Smooth muscle cell (in vitro differentiated cells): ENCODE data around the gene MYADM. TPM values are rescaled to one million over a fixed set of nuclear protein-coding genes. Genes with fewer than 3 reads are reported as not detected.
A peak's percentile ranks its signal among the peaks of the same experiment; 100 is the strongest.

Experiments
- DNase-seq: peaks from one replicate; lab custom pipeline; 2025; ENCODE audit not compliant: unreplicated experiment; lab: John Stamatoyannopoulos, UW
- H2AFZ ChIP-seq: fragments of 200-600 bp; sonication (generic); 2 replicates; pipeline ENCODE4 v1.6.0; 2016; ENCODE audit warnings: antibody characterized with exemption, low read depth, mild to moderate bottlenecking
- H3F3A ChIP-seq: fragments of 200-600 bp; sonication (generic); 2 replicates; pipeline ENCODE4 v1.6.0; 2017; ENCODE audit warnings: antibody characterized with exemption, low read depth
- H3K27ac ChIP-seq: fragments of 200-600 bp; sonication (generic); 2 replicates; pipeline ENCODE4 v1.5.1; 2016; ENCODE audit warnings: low read depth, mild to moderate bottlenecking
- H3K27me3 ChIP-seq: fragments of 200-600 bp; sonication (generic); 2 replicates; pipeline ENCODE4 v1.6.1; 2016; ENCODE audit warnings: low read depth, mild to moderate bottlenecking
- H3K36me3 ChIP-seq: fragments of 200-600 bp; sonication (generic); 2 replicates; pipeline ENCODE4 v1.5.1; 2016; ENCODE audit warnings: low read depth
- H3K4me1 ChIP-seq: fragments of 200-600 bp; sonication (generic); 2 replicates; pipeline ENCODE4 v1.5.1; 2016; ENCODE audit warnings: low read depth
- H3K4me2 ChIP-seq: fragments of 200-600 bp; sonication (generic); 2 replicates; pipeline ENCODE4 v1.6.0; 2016; ENCODE audit warnings: mild to moderate bottlenecking
- H3K4me3 ChIP-seq: fragments of 200-600 bp; sonication (generic); 2 replicates; pipeline ENCODE4 v1.5.1; 2016; ENCODE audit warnings: mild to moderate bottlenecking
- H3K79me2 ChIP-seq: fragments of 200-600 bp; sonication (generic); 2 replicates; pipeline ENCODE4 v1.6.0; 2016; ENCODE audit warnings: low read depth, mild to moderate bottlenecking
- H3K9ac ChIP-seq: fragments of 200-600 bp; sonication (generic); 2 replicates; pipeline ENCODE4 v1.6.0; 2016; ENCODE audit warnings: low read depth
- H3K9me3 ChIP-seq: fragments of 200-600 bp; sonication (generic); replicated peaks from 2 replicates; pipeline ENCODE4 v1.5.1; 2016; ENCODE audit warnings: low read depth
- H4K20me1 ChIP-seq: fragments of 200-600 bp; sonication (generic); 2 replicates; pipeline ENCODE4 v1.6.0; 2016; ENCODE audit warnings: low read depth
- WGBS: methylation state at CpG from one replicate; pipeline ENCODE4 v1.1.7; 2016; ENCODE audit warnings: low lambda C conversion rate; 5-methylcytosine and 5-hydroxymethylcytosine counted together
- polyA plus RNA-seq: library from polyadenylated mRNA; unstranded; fragments of >200 nt; fragmentation: Nextera tagmentation; extraction: Ambion mirVana; gene quantifications from 2 replicates; pipeline ENCODE4 v1.2.1, GENCODE V29; 2016
- total RNA-seq: library from RNA; depleted of rRNA; stranded (reverse); fragments of >200 nt; gene quantifications from 2 replicates; pipeline ENCODE4 v1.2.3, GENCODE V29; 2014
- TF ChIP-seq, protein P1 (sequence below): fragments of 200-600 bp; sonication (generic); IDR thresholded peaks from 2 replicates; pipeline ENCODE4 v1.5.1; 2017; ENCODE audit warnings: borderline replicate concordance, mild to moderate bottlenecking, antibody characterized with exemption; ENCODE audit not compliant: insufficient read depth, poor library complexity, severe bottlenecking

Gene MYADM
- total and polyA plus RNA-seq, 2 experiments from 2014 or later: 97.6 to 193 TPM

DNA sequence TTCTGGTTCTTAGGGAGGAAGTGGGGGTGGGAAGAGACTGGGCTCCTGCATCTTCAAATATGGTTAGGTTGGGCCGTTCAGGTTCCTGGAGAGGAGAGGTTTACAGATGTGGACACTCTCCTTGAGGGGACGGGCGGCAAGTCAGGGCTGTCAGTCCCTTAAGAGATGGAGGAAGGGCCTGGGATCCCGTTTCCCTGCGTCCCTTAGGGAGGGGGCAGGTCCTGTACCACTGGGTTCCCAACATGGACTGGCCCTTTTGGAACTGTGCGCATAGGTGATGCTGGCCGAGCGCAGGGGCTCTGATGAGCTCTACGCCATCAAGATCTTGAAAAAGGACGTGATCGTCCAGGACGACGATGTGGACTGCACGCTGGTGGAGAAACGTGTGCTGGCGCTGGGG is 30.5 kb downstream of the MYADM start:
- Histone ChIP-seq H4K20me1 (no peaks in the 10 kb centered on the region), H3K27ac (no peak overlapping the region), H3K36me3 (no peaks in the 10 kb centered on the region), H3K4me1 (no peaks in the 10 kb centered on the region), H3K4me2 (no peak overlapping the region), H3F3A (no peaks in the 10 kb centered on the region), H3K79me2 (no peaks in the 10 kb centered on the region), H3K27me3 (peaks cover 17% of the 10 kb centered on the region), H3K9ac (no peak overlapping the region), H2AFZ (no peak overlapping the region), H3K9me3 (no peaks in the 10 kb centered on the region), H3K4me3 (no peak overlapping the region)
- TF ChIP-seq, protein P1, sequence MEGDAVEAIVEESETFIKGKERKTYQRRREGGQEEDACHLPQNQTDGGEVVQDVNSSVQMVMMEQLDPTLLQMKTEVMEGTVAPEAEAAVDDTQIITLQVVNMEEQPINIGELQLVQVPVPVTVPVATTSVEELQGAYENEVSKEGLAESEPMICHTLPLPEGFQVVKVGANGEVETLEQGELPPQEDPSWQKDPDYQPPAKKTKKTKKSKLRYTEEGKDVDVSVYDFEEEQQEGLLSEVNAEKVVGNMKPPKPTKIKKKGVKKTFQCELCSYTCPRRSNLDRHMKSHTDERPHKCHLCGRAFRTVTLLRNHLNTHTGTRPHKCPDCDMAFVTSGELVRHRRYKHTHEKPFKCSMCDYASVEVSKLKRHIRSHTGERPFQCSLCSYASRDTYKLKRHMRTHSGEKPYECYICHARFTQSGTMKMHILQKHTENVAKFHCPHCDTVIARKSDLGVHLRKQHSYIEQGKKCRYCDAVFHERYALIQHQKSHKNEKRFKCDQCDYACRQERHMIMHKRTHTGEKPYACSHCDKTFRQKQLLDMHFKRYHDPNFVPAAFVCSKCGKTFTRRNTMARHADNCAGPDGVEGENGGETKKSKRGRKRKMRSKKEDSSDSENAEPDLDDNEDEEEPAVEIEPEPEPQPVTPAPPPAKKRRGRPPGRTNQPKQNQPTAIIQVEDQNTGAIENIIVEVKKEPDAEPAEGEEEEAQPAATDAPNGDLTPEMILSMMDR: no peak
- 11% methylated on average over 15 of the region's 16 CpGs for WGBS
- no peak for DNase-seq

DNA sequence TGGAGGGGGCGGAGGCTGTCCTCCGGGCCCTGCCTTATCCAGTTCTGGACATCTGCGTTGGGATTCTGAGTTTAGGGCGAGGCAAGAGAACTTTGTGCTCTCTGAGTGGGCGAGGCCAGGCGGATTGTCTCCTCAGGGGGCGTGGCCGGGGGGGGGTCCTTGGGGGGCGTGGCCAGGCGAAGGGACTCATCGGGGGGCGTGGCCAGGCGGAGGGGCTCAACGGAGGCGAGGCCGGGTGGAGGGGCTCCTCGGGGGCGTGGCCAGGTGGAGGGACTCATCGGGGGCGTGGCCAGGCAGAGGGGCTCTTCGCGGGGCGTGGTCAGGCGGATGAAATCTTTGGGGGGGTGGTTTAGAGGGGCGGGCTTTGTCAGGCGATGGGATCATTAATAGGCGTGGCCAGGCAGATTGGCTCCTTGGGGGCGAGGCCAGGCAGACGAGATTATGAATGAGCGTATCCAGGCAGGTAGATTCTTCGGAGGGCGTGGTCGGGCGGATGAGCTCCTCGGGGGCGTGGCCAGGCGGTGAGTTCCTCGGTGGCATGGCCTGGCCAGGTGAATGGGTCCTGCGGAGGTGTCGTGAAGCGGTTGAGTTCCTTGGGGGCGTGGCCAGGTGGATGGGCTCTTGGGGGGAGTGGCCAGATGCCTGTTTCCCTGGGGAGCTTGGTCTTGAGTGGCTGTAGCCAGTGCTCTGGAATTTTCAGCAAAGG is 31.1 kb downstream of the MYADM start:
- Histone ChIP-seq H3K27ac (no peak overlapping the region), H3K79me2 (no peaks in the 10 kb centered on the region), H3K9ac (no peak overlapping the region), H3K27me3 (peaks cover 17% of the 10 kb centered on the region), H3K9me3 (no peaks in the 10 kb centered on the region), H3K4me1 (no peaks in the 10 kb centered on the region), H3K4me3 (no peak overlapping the region), H3K4me2 (no peak overlapping the region), H3K36me3 (no peaks in the 10 kb centered on the region), H4K20me1 (no peaks in the 10 kb centered on the region), H3F3A (no peaks in the 10 kb centered on the region), H2AFZ (no peak overlapping the region)
- TF ChIP-seq, protein P1: no peak
- DNase-seq: peak; percentile 33
- 3% methylated on average over 33 of the region's 42 CpGs for WGBS

DNA sequence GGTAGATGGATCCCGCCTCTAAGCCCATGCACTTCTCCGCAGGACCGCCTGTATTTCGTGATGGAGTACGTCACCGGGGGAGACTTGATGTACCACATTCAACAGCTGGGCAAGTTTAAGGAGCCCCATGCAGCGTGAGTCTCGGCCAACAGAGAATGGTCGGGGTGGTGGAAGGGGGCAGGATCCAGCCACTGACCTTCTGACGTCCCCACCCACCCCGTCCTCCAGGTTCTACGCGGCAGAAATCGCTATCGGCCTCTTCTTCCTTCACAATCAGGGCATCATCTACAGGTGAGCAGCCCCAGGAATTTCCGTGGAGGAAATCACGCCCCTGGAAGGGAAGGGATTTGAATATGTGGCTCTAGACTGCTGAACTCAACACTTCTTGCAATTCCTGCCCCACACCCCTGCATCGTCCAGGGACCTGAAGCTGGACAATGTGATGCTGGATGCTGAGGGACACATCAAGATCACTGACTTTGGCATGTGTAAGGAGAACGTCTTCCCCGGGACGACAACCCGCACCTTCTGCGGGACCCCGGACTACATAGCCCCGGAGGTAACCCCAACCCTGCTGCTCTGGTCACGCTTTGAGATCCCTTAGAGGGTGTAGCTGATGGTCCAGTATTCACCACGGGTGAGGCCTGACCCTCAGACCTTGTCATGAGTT is 32.6 kb downstream of the MYADM start:
- Histone ChIP-seq H2AFZ (no peak overlapping the region), H3K79me2 (no peaks in the 10 kb centered on the region), H3K4me1 (no peaks in the 10 kb centered on the region), H3F3A (no peaks in the 10 kb centered on the region), H3K9me3 (no peaks in the 10 kb centered on the region), H3K27ac (no peak overlapping the region), H4K20me1 (no peaks in the 10 kb centered on the region), H3K4me3 (no peak overlapping the region), H3K27me3 (peaks cover 29% of the 10 kb centered on the region), H3K9ac (no peak overlapping the region), H3K4me2 (no peak overlapping the region), H3K36me3 (no peaks in the 10 kb centered on the region)
- WGBS: 94% methylated on average over 27 of the region's 27 CpGs
- DNase-seq: no peak
- TF ChIP-seq, protein P1: no peak
